ENCODE results near the gene ZNF777.

DNA sequence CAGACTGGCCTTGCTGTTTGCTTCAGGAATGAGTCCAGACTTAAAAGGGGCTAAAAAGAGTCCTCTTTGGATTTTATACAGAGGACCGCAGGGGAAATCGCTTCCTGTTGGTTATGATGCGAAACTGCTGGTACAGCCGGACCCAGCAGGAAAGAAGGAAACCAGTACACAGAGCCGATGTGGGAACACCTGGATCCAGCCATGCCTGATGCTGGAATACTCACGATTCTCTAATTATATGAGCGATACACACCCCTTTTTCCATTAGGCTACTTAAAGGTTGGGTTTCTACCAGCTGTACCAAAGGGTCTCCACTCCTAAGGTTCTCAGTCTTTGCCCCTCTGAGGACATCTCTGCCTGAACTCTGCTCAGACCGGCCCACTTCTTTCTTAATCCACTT is 27.7 kb downstream of the ZNF777 start:
- TF ChIP-seq, protein P1, sequence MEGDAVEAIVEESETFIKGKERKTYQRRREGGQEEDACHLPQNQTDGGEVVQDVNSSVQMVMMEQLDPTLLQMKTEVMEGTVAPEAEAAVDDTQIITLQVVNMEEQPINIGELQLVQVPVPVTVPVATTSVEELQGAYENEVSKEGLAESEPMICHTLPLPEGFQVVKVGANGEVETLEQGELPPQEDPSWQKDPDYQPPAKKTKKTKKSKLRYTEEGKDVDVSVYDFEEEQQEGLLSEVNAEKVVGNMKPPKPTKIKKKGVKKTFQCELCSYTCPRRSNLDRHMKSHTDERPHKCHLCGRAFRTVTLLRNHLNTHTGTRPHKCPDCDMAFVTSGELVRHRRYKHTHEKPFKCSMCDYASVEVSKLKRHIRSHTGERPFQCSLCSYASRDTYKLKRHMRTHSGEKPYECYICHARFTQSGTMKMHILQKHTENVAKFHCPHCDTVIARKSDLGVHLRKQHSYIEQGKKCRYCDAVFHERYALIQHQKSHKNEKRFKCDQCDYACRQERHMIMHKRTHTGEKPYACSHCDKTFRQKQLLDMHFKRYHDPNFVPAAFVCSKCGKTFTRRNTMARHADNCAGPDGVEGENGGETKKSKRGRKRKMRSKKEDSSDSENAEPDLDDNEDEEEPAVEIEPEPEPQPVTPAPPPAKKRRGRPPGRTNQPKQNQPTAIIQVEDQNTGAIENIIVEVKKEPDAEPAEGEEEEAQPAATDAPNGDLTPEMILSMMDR (conservative IDR thresholded peaks at IDR 0.05; ENCODE audit: low read depth, low read length): no peak
- no peak for TF ChIP-seq CEBPB (IDR thresholded peaks at IDR 0.05; ENCODE audit: low read depth, low read length)
- no peak for TF ChIP-seq RAD21 (IDR thresholded peaks at IDR 0.05; ENCODE audit: low read length)
- no peak for TF ChIP-seq POLR2A (IDR thresholded peaks at IDR 0.05; ENCODE audit: low read depth, low read length)
- TF ChIP-seq RFX5 (IDR thresholded peaks at IDR 0.05; ENCODE audit: low read depth, low read length): no peak
- TF ChIP-seq, protein P2, sequence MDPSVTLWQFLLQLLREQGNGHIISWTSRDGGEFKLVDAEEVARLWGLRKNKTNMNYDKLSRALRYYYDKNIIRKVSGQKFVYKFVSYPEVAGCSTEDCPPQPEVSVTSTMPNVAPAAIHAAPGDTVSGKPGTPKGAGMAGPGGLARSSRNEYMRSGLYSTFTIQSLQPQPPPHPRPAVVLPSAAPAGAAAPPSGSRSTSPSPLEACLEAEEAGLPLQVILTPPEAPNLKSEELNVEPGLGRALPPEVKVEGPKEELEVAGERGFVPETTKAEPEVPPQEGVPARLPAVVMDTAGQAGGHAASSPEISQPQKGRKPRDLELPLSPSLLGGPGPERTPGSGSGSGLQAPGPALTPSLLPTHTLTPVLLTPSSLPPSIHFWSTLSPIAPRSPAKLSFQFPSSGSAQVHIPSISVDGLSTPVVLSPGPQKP (IDR thresholded peaks at IDR 0.05; ENCODE audit: borderline replicate concordance, low read depth, low read length): no peak
- TF ChIP-seq, protein P3, sequence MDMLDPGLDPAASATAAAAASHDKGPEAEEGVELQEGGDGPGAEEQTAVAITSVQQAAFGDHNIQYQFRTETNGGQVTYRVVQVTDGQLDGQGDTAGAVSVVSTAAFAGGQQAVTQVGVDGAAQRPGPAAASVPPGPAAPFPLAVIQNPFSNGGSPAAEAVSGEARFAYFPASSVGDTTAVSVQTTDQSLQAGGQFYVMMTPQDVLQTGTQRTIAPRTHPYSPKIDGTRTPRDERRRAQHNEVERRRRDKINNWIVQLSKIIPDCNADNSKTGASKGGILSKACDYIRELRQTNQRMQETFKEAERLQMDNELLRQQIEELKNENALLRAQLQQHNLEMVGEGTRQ (IDR thresholded peaks at IDR 0.05; ENCODE audit: low read depth, low read length): no peak

Measured in IMR-90 (cell line).